Neural crest cell (in vitro differentiated cells): ENCODE measurements around the gene SNX32. TPM values are rescaled to one million over a fixed set of nuclear protein-coding genes. Genes with fewer than 3 reads are reported as not detected.
"Not testable (repeated sequence)": the region's sequence is repeated elsewhere in the genome, so short reads cannot be mapped to it uniquely, and the experiment has no call there.

Experiments
- DNase-seq: peaks from one replicate; pipeline ENCODE4 v3.0.0; 2021; ENCODE audit warnings: low read depth, mixed read lengths, low spot score
- H3K27ac Mint-ChIP-seq: one replicate; pipeline ENCODE4 v1.8.0; 2021; ENCODE audit warnings: mild to moderate bottlenecking, mixed read lengths; ENCODE audit not compliant: unreplicated experiment
- H3K27me3 Mint-ChIP-seq: 2 replicates; pipeline ENCODE4 v1.8.0; 2021; ENCODE audit warnings: low read depth, mild to moderate bottlenecking, mixed read lengths
- H3K36me3 Mint-ChIP-seq: 2 replicates; pipeline ENCODE4 v1.8.0; 2021; ENCODE audit warnings: low read depth, mild to moderate bottlenecking, mixed read lengths
- H3K4me1 Mint-ChIP-seq: 2 replicates; pipeline ENCODE4 v1.8.0; 2021; ENCODE audit warnings: mixed read lengths
- H3K4me3 Mint-ChIP-seq: one replicate; pipeline ENCODE4 v1.8.0; 2021; ENCODE audit warnings: mild to moderate bottlenecking, mixed read lengths
- H3K9me3 Mint-ChIP-seq: 2 replicates; pipeline ENCODE4 v1.8.0; 2021; ENCODE audit warnings: mixed read lengths
- total RNA-seq: library from RNA; stranded (reverse); gene quantifications from 2 replicates; pipeline ENCODE4 v1.2.1, GENCODE V29; 2021
- TF ChIP-seq, protein P1 (sequence below): fragments of 200-600 bp; sonication (generic); conservative IDR thresholded peaks from 2 replicates; pipeline ENCODE4 v1.5.0; 2021; ENCODE audit warnings: antibody characterized with exemption, mild to moderate bottlenecking

Gene SNX32
- total RNA-seq, 1 donor from 2014 or later = 1.9 TPM

GRCh38 chr11:65826984-65827735 is 6.6 kb upstream of the SNX32 start:
- no peak overlapping the region for H3K27ac Mint-ChIP-seq
- no peaks in the 10 kb centered on the region for H3K9me3 Mint-ChIP-seq
- no peaks in the 10 kb centered on the region for H3K36me3 Mint-ChIP-seq
- TF ChIP-seq, protein P1, sequence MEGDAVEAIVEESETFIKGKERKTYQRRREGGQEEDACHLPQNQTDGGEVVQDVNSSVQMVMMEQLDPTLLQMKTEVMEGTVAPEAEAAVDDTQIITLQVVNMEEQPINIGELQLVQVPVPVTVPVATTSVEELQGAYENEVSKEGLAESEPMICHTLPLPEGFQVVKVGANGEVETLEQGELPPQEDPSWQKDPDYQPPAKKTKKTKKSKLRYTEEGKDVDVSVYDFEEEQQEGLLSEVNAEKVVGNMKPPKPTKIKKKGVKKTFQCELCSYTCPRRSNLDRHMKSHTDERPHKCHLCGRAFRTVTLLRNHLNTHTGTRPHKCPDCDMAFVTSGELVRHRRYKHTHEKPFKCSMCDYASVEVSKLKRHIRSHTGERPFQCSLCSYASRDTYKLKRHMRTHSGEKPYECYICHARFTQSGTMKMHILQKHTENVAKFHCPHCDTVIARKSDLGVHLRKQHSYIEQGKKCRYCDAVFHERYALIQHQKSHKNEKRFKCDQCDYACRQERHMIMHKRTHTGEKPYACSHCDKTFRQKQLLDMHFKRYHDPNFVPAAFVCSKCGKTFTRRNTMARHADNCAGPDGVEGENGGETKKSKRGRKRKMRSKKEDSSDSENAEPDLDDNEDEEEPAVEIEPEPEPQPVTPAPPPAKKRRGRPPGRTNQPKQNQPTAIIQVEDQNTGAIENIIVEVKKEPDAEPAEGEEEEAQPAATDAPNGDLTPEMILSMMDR = no peak
- peaks cover 8% of the 10 kb centered on the region for H3K4me1 Mint-ChIP-seq
- peaks cover 31% of the 10 kb centered on the region for H3K27me3 Mint-ChIP-seq
- DNase-seq = no peak
- no peak overlapping the region for H3K4me3 Mint-ChIP-seq

- TF ChIP-seq, protein P1 = no peak
- peaks cover 37% of the 10 kb centered on the region for H3K27me3 Mint-ChIP-seq
- H3K4me1 Mint-ChIP-seq = peaks cover 14% of the 10 kb centered on the region
- no peak for DNase-seq
- no peak overlapping the region for H3K27ac Mint-ChIP-seq
- no peaks in the 10 kb centered on the region for H3K9me3 Mint-ChIP-seq
- H3K36me3 Mint-ChIP-seq = no peaks in the 10 kb centered on the region
- no peak overlapping the region for H3K4me3 Mint-ChIP-seq
These were observed 4.3 kb upstream of the SNX32 start for GRCh38 chr11:65829459-65829858.

GRCh38 chr11:65832231-65832630 is 1.5 kb upstream of the SNX32 start:
- not testable (repeated sequence) for DNase-seq, H3K4me3 Mint-ChIP-seq, H3K27ac Mint-ChIP-seq, H3K9me3 Mint-ChIP-seq, H3K36me3 Mint-ChIP-seq
- Mint-ChIP-seq H3K27me3 (peaks cover 37% of the 10 kb centered on the region), H3K4me1 (peaks cover 14% of the 10 kb centered on the region)

- no peak overlapping the region for H3K27ac Mint-ChIP-seq
- H3K27me3 Mint-ChIP-seq = peaks cover 27% of the 10 kb centered on the region
- H3K36me3 Mint-ChIP-seq = no peaks in the 10 kb centered on the region
- TF ChIP-seq, protein P1 = no peak
- no peak overlapping the region for H3K4me3 Mint-ChIP-seq
- no peak for DNase-seq
- H3K4me1 Mint-ChIP-seq = peaks cover 14% of the 10 kb centered on the region
- no peaks in the 10 kb centered on the region for H3K9me3 Mint-ChIP-seq
These were observed 439 bp downstream of the SNX32 start for GRCh38 chr11:65834202-65834601.

DNA sequence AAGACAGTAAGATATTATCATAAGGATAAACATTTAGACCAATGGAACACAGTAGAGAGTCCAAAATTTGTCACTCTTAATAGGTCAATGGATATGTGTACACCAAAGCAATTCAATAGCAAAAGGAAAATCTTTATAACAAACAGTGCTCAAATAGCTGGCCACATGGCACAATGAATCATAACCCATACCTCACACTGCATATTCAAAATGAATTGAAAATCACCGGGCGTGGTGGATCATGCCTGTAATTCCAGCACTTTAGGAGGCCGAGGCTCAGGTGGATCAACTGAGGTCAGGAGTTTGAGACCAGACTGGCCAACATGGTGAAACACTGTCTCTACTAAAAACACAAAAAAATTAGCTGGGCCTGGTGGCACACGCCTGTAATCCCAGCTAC is 8.4 kb downstream of the SNX32 start:
- TF ChIP-seq, protein P1 = no peak
- no peaks in the 10 kb centered on the region for H3K27me3 Mint-ChIP-seq
- H3K27ac Mint-ChIP-seq = no peak overlapping the region
- no peak overlapping the region for H3K4me3 Mint-ChIP-seq
- no peaks in the 10 kb centered on the region for H3K4me1 Mint-ChIP-seq
- H3K9me3 Mint-ChIP-seq = no peaks in the 10 kb centered on the region
- no peaks in the 10 kb centered on the region for H3K36me3 Mint-ChIP-seq
- DNase-seq = no peak

- Mint-ChIP-seq H3K4me3 (no peak overlapping the region), H3K36me3 (no peaks in the 10 kb centered on the region), H3K9me3 (no peaks in the 10 kb centered on the region), H3K4me1 (no peaks in the 10 kb centered on the region), H3K27ac (no peak overlapping the region), H3K27me3 (peaks cover 6% of the 10 kb centered on the region)
- no peak for DNase-seq
- TF ChIP-seq, protein P1 = no peak
These were observed 10.0 kb downstream of the SNX32 start for GRCh38 chr11:65843811-65844210.
